GM15510 (cell line): ENCODE measurements around the gene AQP12B.

Experiments
- POLR2A ChIP-seq: IDR thresholded peaks from 3 replicates; pipeline ENCODE4 v1.6.1; 2011; ENCODE audit warnings: borderline replicate concordance; ENCODE audit not compliant: insufficient read length; ENCODE audit errors: extremely low read depth

AQP12B gene

GRCh38 chr2:240637901-240638345 is 44.8 kb downstream of the AQP12B start:
- no peak for TF ChIP-seq POLR2A

- TF ChIP-seq POLR2A, result no peak
Measured at GRCh38 chr2:240637116-240637900, 45.4 kb downstream of the AQP12B start.

GRCh38 chr2:240636563-240637115 is 46.0 kb downstream of the AQP12B start:
- no peak for TF ChIP-seq POLR2A

GRCh38 chr2:240635998-240636547 is 46.6 kb downstream of the AQP12B start:
- no peak for TF ChIP-seq POLR2A

GRCh38 chr2:240635121-240635997 is 47.3 kb downstream of the AQP12B start:
- TF ChIP-seq POLR2A, result no peak

GRCh38 chr2:240632306-240632721 is 50.4 kb downstream of the AQP12B start:
- no peak for TF ChIP-seq POLR2A

- TF ChIP-seq POLR2A, result no peak
Measured at GRCh38 chr2:240631548-240632305, 51.0 kb downstream of the AQP12B start.

- TF ChIP-seq POLR2A, result no peak
Measured at GRCh38 chr2:240630771-240631547, 51.7 kb downstream of the AQP12B start.

- TF ChIP-seq POLR2A, result no peak
Measured at GRCh38 chr2:240629968-240630770, 52.5 kb downstream of the AQP12B start.

- no peak for TF ChIP-seq POLR2A
Measured at GRCh38 chr2:240629619-240629967, 53.1 kb downstream of the AQP12B start.

- no peak for TF ChIP-seq POLR2A
Measured at GRCh38 chr2:240628808-240629618, 53.7 kb downstream of the AQP12B start.

- no peak for TF ChIP-seq POLR2A
Measured at GRCh38 chr2:240628507-240628807, 54.2 kb downstream of the AQP12B start.
